ENCODE results near the gene CLASP2. TPM values are rescaled to one million over a fixed set of nuclear protein-coding genes. Genes with fewer than 3 reads are reported as not detected.
"Not testable (repeated sequence)": the region's sequence is repeated elsewhere in the genome, so short reads cannot be mapped to it uniquely, and the experiment has no call there.

The CLASP2 gene
- polyA plus RNA-seq, 3 donors, result 10.1 to 16.1 (median 13.9) TPM

DNA sequence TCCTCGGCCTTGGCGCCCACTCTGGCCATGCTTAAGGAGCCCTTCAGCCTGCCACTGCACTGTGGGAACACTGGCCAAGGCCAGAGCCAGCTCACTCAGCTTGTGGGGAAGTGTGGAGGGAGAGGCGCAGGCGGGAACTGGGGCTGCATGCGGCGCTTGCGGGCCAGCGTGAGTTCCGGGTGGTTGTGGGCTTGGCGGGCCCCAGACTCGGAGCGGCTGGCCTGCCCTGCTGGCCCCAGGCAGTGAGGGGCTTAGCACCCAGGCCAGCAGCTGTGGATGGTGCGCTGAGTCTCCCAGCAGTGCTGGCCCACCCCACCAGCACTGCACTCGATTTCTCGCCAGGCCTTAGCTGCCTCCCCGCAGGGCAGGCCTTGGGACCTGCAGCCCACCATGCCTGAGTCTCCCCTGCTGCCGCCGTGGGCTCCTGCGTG is 264.7 kb downstream of the CLASP2 start:
- Histone ChIP-seq H3K4me2 (replicated peaks; ENCODE audit: extremely low read depth, low read length, poor library complexity, severe bottlenecking) (no peak overlapping the region), H3K9ac (ENCODE audit: insufficient read depth, low read length, poor library complexity, severe bottlenecking) (no peak overlapping the region), H2AFZ (ENCODE audit: insufficient read depth, low read depth, low read length, poor library complexity, severe bottlenecking) (no peak overlapping the region), H3K27me3 (ENCODE audit: control insufficient read depth in 2 of 2, insufficient read depth in 2 of 2, low read length in 2 of 2) (no peaks in the 10 kb centered on the region), H3K27ac (ENCODE audit: low read depth in 1 of 2, low read length in 2 of 2) (no peak overlapping the region), H3K79me2 (ENCODE audit: insufficient read depth, low read length) (no peaks in the 10 kb centered on the region), H3K4me1 (ENCODE audit: control insufficient read depth in 1 of 2, insufficient read depth in 2 of 2, low read length in 2 of 2) (no peaks in the 10 kb centered on the region), H4K20me1 (ENCODE audit: insufficient read depth, low read length) (no peaks in the 10 kb centered on the region), H3K9me3 (replicated peaks in 1 of 2; ENCODE audit: control insufficient read depth in 1 of 2, insufficient read depth in 1 of 2, low read length in 2 of 2) (peaks cover 6 to 25% of the 10 kb centered on the region in 2 donors), H3K4me3 (replicated peaks in 1 of 3; ENCODE audit: low read depth in 2 of 3, low read length in 3 of 3) (no peak overlapping the region), H3K36me3 (replicated peaks in 1 of 2; ENCODE audit: control insufficient read depth in 1 of 2, insufficient read depth in 2 of 2, low read length in 2 of 2) (no peaks in the 10 kb centered on the region)
- no peak for DNase-seq
- intact Hi-C loops (cut with micrococcal nuclease), result no loop called here
- peaks cover 4 to 6% (median 5%) of the 10 kb centered on the region in 3 donors for H3K27me3 Mint-ChIP-seq (ENCODE audit: low read depth in 3 of 3)
- H3K27ac Mint-ChIP-seq, result no peak overlapping the region
- WGBS (ENCODE audit: insufficient coverage), result 95% methylated on average over 17 of the region's 19 CpGs
- TF ChIP-seq, protein P1, sequence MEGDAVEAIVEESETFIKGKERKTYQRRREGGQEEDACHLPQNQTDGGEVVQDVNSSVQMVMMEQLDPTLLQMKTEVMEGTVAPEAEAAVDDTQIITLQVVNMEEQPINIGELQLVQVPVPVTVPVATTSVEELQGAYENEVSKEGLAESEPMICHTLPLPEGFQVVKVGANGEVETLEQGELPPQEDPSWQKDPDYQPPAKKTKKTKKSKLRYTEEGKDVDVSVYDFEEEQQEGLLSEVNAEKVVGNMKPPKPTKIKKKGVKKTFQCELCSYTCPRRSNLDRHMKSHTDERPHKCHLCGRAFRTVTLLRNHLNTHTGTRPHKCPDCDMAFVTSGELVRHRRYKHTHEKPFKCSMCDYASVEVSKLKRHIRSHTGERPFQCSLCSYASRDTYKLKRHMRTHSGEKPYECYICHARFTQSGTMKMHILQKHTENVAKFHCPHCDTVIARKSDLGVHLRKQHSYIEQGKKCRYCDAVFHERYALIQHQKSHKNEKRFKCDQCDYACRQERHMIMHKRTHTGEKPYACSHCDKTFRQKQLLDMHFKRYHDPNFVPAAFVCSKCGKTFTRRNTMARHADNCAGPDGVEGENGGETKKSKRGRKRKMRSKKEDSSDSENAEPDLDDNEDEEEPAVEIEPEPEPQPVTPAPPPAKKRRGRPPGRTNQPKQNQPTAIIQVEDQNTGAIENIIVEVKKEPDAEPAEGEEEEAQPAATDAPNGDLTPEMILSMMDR (IDR thresholded peaks at IDR 0.05), result no peak
- H3K4me1 Mint-ChIP-seq, result peaks cover 7% of the 10 kb centered on the region
- H3K36me3 Mint-ChIP-seq, result peaks cover 0 to 1% of the 10 kb centered on the region in 2 donors
- peaks cover 13 to 44% (median 30%) of the 10 kb centered on the region in 7 donors for H3K9me3 Mint-ChIP-seq
- no peak overlapping the region for H3K4me3 Mint-ChIP-seq

DNA sequence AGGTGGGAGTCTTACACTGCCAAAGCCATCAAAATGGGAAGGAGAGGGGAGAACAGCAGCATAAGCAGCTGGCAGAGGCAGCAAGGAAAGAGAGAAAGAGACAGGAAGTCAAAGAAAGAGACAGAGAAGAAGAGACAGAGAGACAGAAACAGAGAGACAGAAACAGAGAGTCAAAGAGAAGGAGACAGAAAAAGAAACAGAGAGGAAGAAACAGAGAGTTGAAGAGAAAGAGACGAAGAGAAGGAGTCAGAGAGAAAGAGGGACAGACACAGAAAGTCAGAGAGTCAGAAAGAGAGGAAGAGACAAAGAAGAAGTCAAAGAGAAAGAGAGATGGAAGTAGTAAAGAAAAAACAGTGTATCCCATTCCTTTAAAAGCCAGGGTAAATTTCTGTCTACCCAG is 266.1 kb downstream of the CLASP2 start:
- H2AFZ ChIP-seq (ENCODE audit: insufficient read depth, low read depth, low read length, poor library complexity, severe bottlenecking); H3K79me2 ChIP-seq (ENCODE audit: insufficient read depth, low read length); H3K27me3 ChIP-seq (ENCODE audit: control insufficient read depth in 2 of 2, insufficient read depth in 2 of 2, low read length in 2 of 2); H3K4me1 Mint-ChIP-seq; H3K27me3 Mint-ChIP-seq (ENCODE audit: low read depth in 3 of 3); H3K27ac ChIP-seq (ENCODE audit: low read depth in 1 of 2, low read length in 2 of 2); H3K4me3 Mint-ChIP-seq; H3K9ac ChIP-seq (ENCODE audit: insufficient read depth, low read length, poor library complexity, severe bottlenecking); H3K36me3 Mint-ChIP-seq; H3K4me2 ChIP-seq (replicated peaks; ENCODE audit: extremely low read depth, low read length, poor library complexity, severe bottlenecking); H3K27ac Mint-ChIP-seq; H3K4me3 ChIP-seq (replicated peaks in 1 of 3; ENCODE audit: low read depth in 2 of 3, low read length in 3 of 3); DNase-seq; H3K4me1 ChIP-seq (ENCODE audit: control insufficient read depth in 1 of 2, insufficient read depth in 2 of 2, low read length in 2 of 2); H3K36me3 ChIP-seq (replicated peaks in 1 of 2; ENCODE audit: control insufficient read depth in 1 of 2, insufficient read depth in 2 of 2, low read length in 2 of 2); intact Hi-C loops (cut with micrococcal nuclease); H4K20me1 ChIP-seq (ENCODE audit: insufficient read depth, low read length): not testable (repeated sequence)
- peaks cover 0 to 12% of the 10 kb centered on the region in 2 donors for H3K9me3 ChIP-seq (replicated peaks in 1 of 2; ENCODE audit: control insufficient read depth in 1 of 2, insufficient read depth in 1 of 2, low read length in 2 of 2)
- WGBS (ENCODE audit: insufficient coverage), result 83% methylated on average over 1 of the region's 1 CpG
- peaks cover 15 to 37% (median 26%) of the 10 kb centered on the region in 7 donors for H3K9me3 Mint-ChIP-seq
